GM12892 (cell line): ENCODE measurements around the gene AFTPH.

ENCODE experiments used
- POLR2A ChIP-seq: IDR thresholded peaks from 2 replicates; pipeline ENCODE4 v1.6.1; 2011; ENCODE audit warnings: low read depth, low read length, control low read depth
- POLR2AphosphoS5 ChIP-seq: IDR thresholded peaks from 2 replicates; pipeline ENCODE4 v1.6.1; 2011; ENCODE audit warnings: low read depth, low read length, control low read depth
- TAF1 ChIP-seq: IDR thresholded peaks from 2 replicates; pipeline ENCODE4 v1.6.1; 2011; ENCODE audit warnings: low read depth, mild to moderate bottlenecking, control low read depth, low read length, borderline replicate concordance

- TF ChIP-seq POLR2A (no peak), POLR2AphosphoS5 (no peak), TAF1 (no peak)
These were observed 10.9 kb downstream of the AFTPH start for GRCh38 chr2:64535024-64535423.
